ENCODE results near the gene CMPK1. TPM values are rescaled to one million over a fixed set of nuclear protein-coding genes. Genes with fewer than 3 reads are reported as not detected.
"Not testable (repeated sequence)": the region's sequence is repeated elsewhere in the genome, so short reads cannot be mapped to it uniquely, and the experiment has no call there.

The CMPK1 gene
- 34.9 TPM for polyA plus RNA-seq (2013, experiment 1 of 2)
- 36.5 TPM for polyA plus RNA-seq (2013, experiment 2 of 2)

DNA sequence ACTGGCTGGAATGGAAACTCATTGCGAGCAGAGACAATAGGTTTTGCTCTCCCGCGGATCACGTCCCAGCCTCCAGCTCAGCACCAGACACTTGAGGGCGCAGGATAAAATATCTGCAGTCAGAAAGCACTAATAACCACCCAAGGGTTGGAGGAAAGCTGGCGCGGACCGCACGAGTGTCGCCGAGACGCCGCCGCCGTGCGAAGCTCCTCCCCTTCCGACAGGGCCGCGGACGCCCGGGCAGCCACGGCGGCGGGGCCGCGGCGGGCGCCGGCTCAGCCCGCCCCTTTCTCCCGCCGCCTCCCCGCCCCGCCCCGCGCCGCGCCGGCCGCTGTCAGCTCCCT lies at the start of gene CMPK1:
CMPK1 (plus strand) TSS at position 213 of the 344 bp plus-strand sequence. CDS start 156 bp downstream, outside the sequence.
- H3K4me1 ChIP-seq (ENCODE audit: control insufficient read depth in 2 of 2, insufficient read depth in 1 of 2, low read depth in 1 of 2, low read length in 2 of 2), result peaks cover 0 to 4% of the 10 kb centered on the region in 2 donors

DNA sequence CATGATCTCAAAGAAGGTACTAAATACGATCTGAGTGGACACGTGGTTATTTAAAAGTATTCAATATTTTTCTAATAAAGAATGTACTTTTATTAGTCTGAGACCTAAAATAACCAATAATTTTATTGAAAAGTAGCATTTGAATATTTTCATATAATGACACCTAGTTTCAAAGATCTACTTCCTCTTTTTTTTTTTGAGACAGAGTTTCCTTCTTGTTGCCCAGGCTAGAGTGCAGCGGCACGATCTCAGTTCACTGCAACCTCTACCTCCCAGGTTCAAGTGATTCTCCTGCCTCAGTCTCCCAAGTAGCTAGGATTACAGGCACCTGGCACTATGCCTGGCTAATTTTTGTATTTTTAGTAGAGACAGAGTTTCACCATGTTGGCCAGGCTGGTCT lies 45.5 kb upstream of the CMPK1 start:
- H3K4me1 ChIP-seq (ENCODE audit: control insufficient read depth in 2 of 2, insufficient read depth in 1 of 2, low read depth in 1 of 2, low read length in 2 of 2); H3K23ac ChIP-seq (ENCODE audit: low read depth, low read length, poor library complexity); H3K4ac ChIP-seq (ENCODE audit: low read length); H2BK5ac ChIP-seq (ENCODE audit: low read length); H4K8ac ChIP-seq (ENCODE audit: low read depth, low read length); DNase-seq (ENCODE audit: low spot score); H3K4me2 ChIP-seq (ENCODE audit: insufficient read depth, low read length, poor library complexity, severe bottlenecking); H3K9me3 ChIP-seq (replicated peaks in 1 of 2; ENCODE audit: control insufficient read depth in 2 of 2, insufficient read depth in 1 of 2, low read depth in 1 of 2, low read length in 2 of 2); H3K27ac ChIP-seq (replicated peaks; ENCODE audit: low read length); H3K18ac ChIP-seq (ENCODE audit: low read length); H2BK12ac ChIP-seq (ENCODE audit: low read length); H4K91ac ChIP-seq (ENCODE audit: low read depth, low read length, poor library complexity); H3K4me3 ChIP-seq (ENCODE audit: low read length in 2 of 2); H2BK120ac ChIP-seq (ENCODE audit: low read depth, low read length); H3K14ac ChIP-seq (ENCODE audit: low read length); H3K79me1 ChIP-seq (ENCODE audit: low read depth, low read length); H2BK15ac ChIP-seq (ENCODE audit: low read length); H2AFZ ChIP-seq (ENCODE audit: low read length); H3K9ac ChIP-seq (ENCODE audit: low read depth, low read length, poor library complexity); H2AK5ac ChIP-seq (ENCODE audit: low read depth, low read length); H3K27me3 ChIP-seq (ENCODE audit: control insufficient read depth in 3 of 3, insufficient read depth in 3 of 3, low read depth in 1 of 3, low read length in 3 of 3): not testable (repeated sequence)
- peaks cover 13 to 91% of the 10 kb centered on the region in 2 donors for H3K36me3 ChIP-seq (replicated peaks in 1 of 2; ENCODE audit: control insufficient read depth in 2 of 2, insufficient read depth in 2 of 2, low read length in 2 of 2)
- WGBS, 2 donors (ENCODE audit: extremely low coverage in 2 of 2, insufficient read length in 2 of 2, insufficient replicate concordance in 1 of 2), result no CpG with 5 or more reads among the region's 4 CpGs

More for the DNA sequence above, at the start of gene CMPK1:
- no peak within 1 kb of the TSS for H2AK5ac ChIP-seq (ENCODE audit: low read depth, low read length)
- peak within 1 kb of the TSS; percentile 48 for H2BK5ac ChIP-seq (ENCODE audit: low read length)
- no peaks in the 10 kb centered on the region for H3K27me3 ChIP-seq (ENCODE audit: control insufficient read depth in 3 of 3, insufficient read depth in 3 of 3, low read depth in 1 of 3, low read length in 3 of 3)
- no peak within 1 kb of the TSS for H3K4ac ChIP-seq (ENCODE audit: low read length)
- peak within 1 kb of the TSS; percentile 90 for H2AFZ ChIP-seq (ENCODE audit: low read length)
- peak within 1 kb of the TSS; percentile 53 for H4K91ac ChIP-seq (ENCODE audit: low read depth, low read length, poor library complexity)
- peak; percentile 76 for DNase-seq (ENCODE audit: low spot score)
- peak within 1 kb of the TSS; percentile 80 for H3K23ac ChIP-seq (ENCODE audit: low read depth, low read length, poor library complexity)
- WGBS, 2 donors (ENCODE audit: extremely low coverage in 2 of 2, insufficient read length in 2 of 2, insufficient replicate concordance in 1 of 2), result no CpG with 5 or more reads among the region's 40 CpGs
- no peak within 1 kb of the TSS for H2BK12ac ChIP-seq (ENCODE audit: low read length)
- peak within 1 kb of the TSS; percentile 65 for H4K8ac ChIP-seq (ENCODE audit: low read depth, low read length)
- no peak within 1 kb of the TSS for H2BK120ac ChIP-seq (ENCODE audit: low read depth, low read length)
- H3K14ac ChIP-seq (ENCODE audit: low read length), result peak within 1 kb of the TSS; percentile 100
- H3K36me3 ChIP-seq (replicated peaks in 1 of 2; ENCODE audit: control insufficient read depth in 2 of 2, insufficient read depth in 2 of 2, low read length in 2 of 2), result peaks cover 0 to 7% of the 10 kb centered on the region in 2 donors
- peak within 1 kb of the TSS; percentile 99 for H3K18ac ChIP-seq (ENCODE audit: low read length)
- H3K9ac ChIP-seq (ENCODE audit: low read depth, low read length, poor library complexity), result peak within 1 kb of the TSS; percentile 98
- peaks cover 7% of the 10 kb centered on the region for H3K79me1 ChIP-seq (ENCODE audit: low read depth, low read length)
- peak within 1 kb of the TSS; percentile 67 to 97 for H3K4me3 ChIP-seq (ENCODE audit: low read length in 2 of 2)
- H2BK15ac ChIP-seq (ENCODE audit: low read length), result peak within 1 kb of the TSS; percentile 92
- H3K4me2 ChIP-seq (ENCODE audit: insufficient read depth, low read length, poor library complexity, severe bottlenecking), result peak within 1 kb of the TSS; percentile 78
- H3K9me3 ChIP-seq (replicated peaks in 1 of 2; ENCODE audit: control insufficient read depth in 2 of 2, insufficient read depth in 1 of 2, low read depth in 1 of 2, low read length in 2 of 2), result no peaks in the 10 kb centered on the region
- H3K27ac ChIP-seq (replicated peaks; ENCODE audit: low read length), result peak within 1 kb of the TSS; percentile 91

DNA sequence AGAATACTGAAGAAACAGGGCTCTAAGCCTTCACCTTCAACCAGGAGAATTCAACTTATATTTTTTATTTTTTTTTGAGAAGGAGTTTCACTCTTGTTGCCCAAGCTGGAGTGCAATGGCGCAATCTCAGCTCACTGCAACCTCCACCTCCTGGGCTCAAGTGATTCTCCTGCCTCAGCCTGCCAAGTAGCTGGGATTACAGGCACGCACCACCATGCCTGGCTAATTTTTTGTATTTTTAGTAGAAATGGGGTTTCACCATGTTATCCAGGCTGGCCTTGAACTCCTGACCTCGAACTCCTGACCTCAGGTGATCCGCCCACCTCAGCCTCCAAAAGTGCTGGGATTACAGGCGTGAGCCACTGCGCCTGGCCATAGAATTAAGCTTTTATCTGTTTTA lies 38.7 kb upstream of the CMPK1 start:
- H3K23ac ChIP-seq (ENCODE audit: low read depth, low read length, poor library complexity); H4K91ac ChIP-seq (ENCODE audit: low read depth, low read length, poor library complexity); H3K79me1 ChIP-seq (ENCODE audit: low read depth, low read length); H2BK5ac ChIP-seq (ENCODE audit: low read length); H3K27ac ChIP-seq (replicated peaks; ENCODE audit: low read length); H3K4me3 ChIP-seq (ENCODE audit: low read length in 2 of 2); H3K9me3 ChIP-seq (replicated peaks in 1 of 2; ENCODE audit: control insufficient read depth in 2 of 2, insufficient read depth in 1 of 2, low read depth in 1 of 2, low read length in 2 of 2); H3K4ac ChIP-seq (ENCODE audit: low read length); H2BK120ac ChIP-seq (ENCODE audit: low read depth, low read length); H3K4me2 ChIP-seq (ENCODE audit: insufficient read depth, low read length, poor library complexity, severe bottlenecking); H4K8ac ChIP-seq (ENCODE audit: low read depth, low read length); H2AFZ ChIP-seq (ENCODE audit: low read length); H3K27me3 ChIP-seq (ENCODE audit: control insufficient read depth in 3 of 3, insufficient read depth in 3 of 3, low read depth in 1 of 3, low read length in 3 of 3); H3K9ac ChIP-seq (ENCODE audit: low read depth, low read length, poor library complexity); H2AK5ac ChIP-seq (ENCODE audit: low read depth, low read length); H3K18ac ChIP-seq (ENCODE audit: low read length); H2BK12ac ChIP-seq (ENCODE audit: low read length); H3K4me1 ChIP-seq (ENCODE audit: control insufficient read depth in 2 of 2, insufficient read depth in 1 of 2, low read depth in 1 of 2, low read length in 2 of 2); H2BK15ac ChIP-seq (ENCODE audit: low read length); H3K14ac ChIP-seq (ENCODE audit: low read length); DNase-seq (ENCODE audit: low spot score): not testable (repeated sequence)
- H3K36me3 ChIP-seq (replicated peaks in 1 of 2; ENCODE audit: control insufficient read depth in 2 of 2, insufficient read depth in 2 of 2, low read length in 2 of 2), result peaks cover 15 to 94% of the 10 kb centered on the region in 2 donors
- WGBS, 2 donors (ENCODE audit: extremely low coverage in 2 of 2, insufficient read length in 2 of 2, insufficient replicate concordance in 1 of 2), result no CpG with 5 or more reads among the region's 6 CpGs

GRCh38 chr1:47295579-47295978 lies 38.0 kb upstream of the CMPK1 start:
- Histone ChIP-seq H2BK120ac (ENCODE audit: low read depth, low read length) (no peak overlapping the region), H3K79me1 (ENCODE audit: low read depth, low read length) (no peaks in the 10 kb centered on the region), H3K9ac (ENCODE audit: low read depth, low read length, poor library complexity) (no peak overlapping the region), H3K4me2 (ENCODE audit: insufficient read depth, low read length, poor library complexity, severe bottlenecking) (no peak overlapping the region), H2BK5ac (ENCODE audit: low read length) (no peak overlapping the region), H2AK5ac (ENCODE audit: low read depth, low read length) (no peak overlapping the region), H3K27ac (replicated peaks; ENCODE audit: low read length) (no peak overlapping the region), H3K36me3 (replicated peaks in 1 of 2; ENCODE audit: control insufficient read depth in 2 of 2, insufficient read depth in 2 of 2, low read length in 2 of 2) (peaks cover 15 to 94% of the 10 kb centered on the region in 2 donors), H2BK12ac (ENCODE audit: low read length) (no peak overlapping the region), H3K18ac (ENCODE audit: low read length) (no peak overlapping the region), H3K14ac (ENCODE audit: low read length) (no peak overlapping the region), H3K4ac (ENCODE audit: low read length) (no peak overlapping the region), H2BK15ac (ENCODE audit: low read length) (no peak overlapping the region), H3K4me3 (ENCODE audit: low read length in 2 of 2) (no peak overlapping the region), H4K91ac (ENCODE audit: low read depth, low read length, poor library complexity) (no peak overlapping the region), H3K4me1 (ENCODE audit: control insufficient read depth in 2 of 2, insufficient read depth in 1 of 2, low read depth in 1 of 2, low read length in 2 of 2) (no peaks in the 10 kb centered on the region), H3K23ac (ENCODE audit: low read depth, low read length, poor library complexity) (no peak overlapping the region), H3K27me3 (ENCODE audit: control insufficient read depth in 3 of 3, insufficient read depth in 3 of 3, low read depth in 1 of 3, low read length in 3 of 3) (no peaks in the 10 kb centered on the region), H2AFZ (ENCODE audit: low read length) (no peak overlapping the region), H4K8ac (ENCODE audit: low read depth, low read length) (no peak overlapping the region), H3K9me3 (replicated peaks in 1 of 2; ENCODE audit: control insufficient read depth in 2 of 2, insufficient read depth in 1 of 2, low read depth in 1 of 2, low read length in 2 of 2) (peaks cover 0 to 2% of the 10 kb centered on the region in 2 donors)
- DNase-seq (ENCODE audit: low spot score), result no peak
- no CpG with 5 or more reads among the region's 2 CpGs for WGBS, 2 donors (ENCODE audit: extremely low coverage in 2 of 2, insufficient read length in 2 of 2, insufficient replicate concordance in 1 of 2)
